ENCODE measurements around the gene USP47.

The USP47 gene

GRCh38 chr11:11967669-11968510 lies 126.1 kb downstream of the USP47 start:
- no peak for DNase-seq (ENCODE audit: low spot score)

DNA sequence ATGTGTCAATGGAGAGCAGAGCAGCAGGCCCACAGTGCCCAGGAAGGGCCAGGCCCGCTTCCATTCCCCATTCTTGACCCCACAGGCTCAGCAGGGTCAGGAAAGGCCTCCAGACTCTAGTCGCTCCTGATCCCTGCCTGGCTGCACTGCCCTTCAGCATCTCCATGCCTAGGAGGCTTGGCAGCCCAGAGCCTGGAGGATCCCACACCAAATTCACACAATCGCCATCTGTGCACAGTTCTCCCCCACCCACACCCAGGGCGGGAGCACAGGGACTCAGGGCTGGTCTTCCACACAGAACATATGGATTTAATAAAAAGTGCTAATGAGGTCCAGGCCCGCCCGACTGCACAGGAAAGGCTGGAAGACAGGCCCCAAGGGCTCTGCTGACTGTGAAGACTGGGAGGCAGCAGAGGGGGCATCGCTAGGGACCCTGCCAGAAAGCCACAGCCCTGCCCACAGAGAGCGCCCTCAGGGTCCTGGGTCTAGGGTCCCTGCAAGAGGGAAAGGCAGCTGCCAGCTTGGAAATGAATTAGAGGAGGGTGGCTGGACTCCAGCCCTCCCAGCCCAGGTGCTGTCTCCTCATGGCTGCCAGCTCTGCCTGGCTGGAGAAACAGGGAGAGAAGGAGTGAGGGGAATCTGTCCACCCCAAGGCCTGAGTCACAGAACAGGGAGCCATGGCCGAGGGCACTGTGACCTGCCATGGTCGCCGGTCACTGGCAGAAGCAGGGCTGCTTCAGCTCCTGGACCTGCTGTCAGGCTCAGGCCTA lies 126.9 kb downstream of the USP47 start:
- DNase-seq (ENCODE audit: low spot score) = no peak

DNA sequence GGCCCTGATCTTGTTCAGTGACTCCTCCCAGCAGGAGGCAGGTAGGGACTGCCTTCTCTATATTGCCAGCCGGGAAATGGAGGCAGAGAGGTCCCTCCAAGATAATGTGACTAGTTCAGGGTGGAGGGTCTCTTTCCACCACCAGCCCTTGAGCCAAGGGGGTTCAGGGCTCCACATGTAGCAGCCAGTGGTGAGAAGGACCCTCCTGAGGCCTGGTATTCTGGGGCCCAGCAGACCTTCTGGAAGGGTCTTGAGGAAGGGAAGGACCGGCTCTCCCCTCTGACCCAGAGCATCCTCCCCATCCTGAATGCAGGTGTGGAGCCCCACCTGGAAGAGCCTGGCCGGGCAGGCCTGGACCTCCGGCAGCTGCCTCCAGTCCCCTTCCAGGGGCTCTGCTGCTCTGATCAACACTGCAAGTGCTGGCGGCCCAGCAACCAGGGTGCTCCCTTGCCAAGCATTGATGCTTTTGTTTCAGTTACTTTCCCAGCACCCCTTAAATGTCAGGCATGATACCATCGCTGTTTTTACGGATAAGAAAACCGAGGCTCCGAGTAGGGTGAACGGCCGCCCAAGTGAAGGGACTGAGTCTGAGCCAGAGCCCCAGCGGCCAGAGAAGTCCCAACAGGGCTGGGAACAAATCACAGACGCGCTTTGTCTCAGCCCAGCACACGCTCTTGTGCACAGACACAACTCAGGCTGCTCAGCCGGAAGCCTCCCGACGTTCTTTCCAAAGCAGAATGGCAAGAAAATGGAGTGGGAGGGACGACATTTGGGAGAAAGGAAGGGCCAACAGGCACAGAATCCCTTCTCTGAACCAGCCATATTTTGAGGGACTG lies 127.8 kb downstream of the USP47 start:
- peak; percentile 63 for DNase-seq (ENCODE audit: low spot score)

DNA sequence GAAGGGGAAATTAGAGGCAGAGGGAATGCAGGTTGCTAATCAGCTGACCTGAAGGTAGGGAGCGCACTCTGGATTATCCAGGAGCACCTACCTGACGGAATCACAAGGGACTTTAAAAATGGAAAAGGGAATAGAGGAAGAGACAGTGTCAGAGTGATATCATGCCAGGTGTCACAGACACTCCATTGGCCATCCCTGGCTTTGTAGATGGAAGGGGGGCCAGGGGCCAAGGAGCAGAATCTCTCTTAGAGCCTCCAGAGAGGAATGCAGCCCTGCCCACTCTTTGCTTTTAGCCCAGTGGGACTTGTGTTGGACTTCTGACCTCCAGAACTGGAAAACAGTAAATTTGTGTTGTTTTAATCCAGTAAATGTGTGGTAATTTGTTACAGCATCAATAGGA lies 128.8 kb downstream of the USP47 start:
- no peak for DNase-seq (ENCODE audit: low spot score)

DNA sequence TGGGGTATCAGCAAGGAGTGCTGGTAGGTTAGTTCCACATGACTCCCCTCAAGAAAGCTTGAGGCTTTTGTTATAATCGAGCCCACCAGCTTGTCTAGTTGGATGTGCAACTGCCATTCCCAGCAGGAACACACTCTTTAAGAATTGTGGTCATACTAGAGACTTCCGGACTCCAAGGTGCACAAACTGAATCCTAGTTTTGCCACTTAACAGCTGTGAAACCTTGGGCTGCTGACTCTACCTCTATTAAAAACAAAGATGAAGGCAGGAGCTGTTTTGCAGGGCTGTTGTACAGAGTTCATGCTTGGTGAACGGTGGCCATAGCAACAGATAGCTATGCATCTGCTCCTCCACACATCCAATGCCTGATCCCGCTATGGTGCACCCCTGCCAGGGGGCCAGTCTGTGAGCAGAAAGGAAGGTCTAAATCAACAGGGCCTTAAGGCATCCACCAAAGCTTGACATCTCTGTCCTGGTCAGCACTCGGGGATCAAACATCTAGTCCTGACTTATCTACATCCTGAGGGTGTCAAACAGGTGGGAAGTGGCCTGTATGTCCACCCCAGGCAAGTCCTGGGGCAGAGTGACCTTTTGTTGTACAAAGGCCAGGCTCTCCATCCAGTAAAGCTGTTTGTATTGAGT lies 130.3 kb downstream of the USP47 start:
- no peak for DNase-seq (ENCODE audit: low spot score)

- DNase-seq (ENCODE audit: low spot score) = no peak
These were observed 131.1 kb downstream of the USP47 start for GRCh38 chr11:11972730-11973341.

DNA sequence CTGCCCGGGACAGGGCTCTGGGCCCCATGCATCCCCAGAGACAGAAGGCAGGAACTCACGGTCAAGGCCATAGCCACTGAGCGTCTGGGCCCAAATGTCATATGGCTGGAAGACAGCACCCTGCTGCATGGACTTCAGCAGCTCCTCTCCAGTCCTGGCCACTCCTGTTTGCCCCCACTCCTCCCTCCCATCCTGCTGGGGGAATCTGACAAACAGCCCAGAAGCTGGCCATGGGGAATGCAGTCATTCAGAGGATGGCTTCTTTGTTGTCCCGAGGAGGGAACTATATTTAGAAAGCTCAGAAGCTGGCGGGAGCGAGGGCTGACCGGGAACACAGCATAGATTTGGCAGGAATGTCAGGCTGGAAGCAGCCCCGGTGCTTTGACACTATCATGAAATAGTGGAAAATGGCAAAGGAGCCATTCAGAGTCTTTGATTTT lies 131.6 kb downstream of the USP47 start:
- peak; percentile 81 for DNase-seq (ENCODE audit: low spot score)

DNA sequence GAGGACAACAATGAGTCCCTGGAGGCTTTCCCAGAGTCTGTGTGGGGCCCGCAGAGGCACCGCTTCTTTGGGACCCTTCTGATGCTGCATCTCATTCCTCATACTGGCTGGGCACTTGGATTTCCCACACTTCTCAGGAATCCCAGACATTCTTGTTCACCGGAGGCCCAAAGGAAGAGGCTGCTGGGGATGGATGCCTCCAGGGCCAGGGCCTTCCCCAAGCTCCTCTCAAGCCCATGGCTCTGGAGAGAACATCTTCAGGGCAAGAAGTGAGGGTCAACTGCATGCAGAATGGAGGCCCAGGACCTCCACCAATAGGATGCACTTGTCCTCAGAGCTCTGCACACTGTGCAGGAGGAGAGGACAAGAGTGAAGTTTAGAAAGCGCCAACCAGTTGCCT lies 132.1 kb downstream of the USP47 start:
- DNase-seq (ENCODE audit: low spot score) = no peak

GRCh38 chr11:11975201-11976092 lies 133.7 kb downstream of the USP47 start:
- no peak for DNase-seq (ENCODE audit: low spot score)

DNA sequence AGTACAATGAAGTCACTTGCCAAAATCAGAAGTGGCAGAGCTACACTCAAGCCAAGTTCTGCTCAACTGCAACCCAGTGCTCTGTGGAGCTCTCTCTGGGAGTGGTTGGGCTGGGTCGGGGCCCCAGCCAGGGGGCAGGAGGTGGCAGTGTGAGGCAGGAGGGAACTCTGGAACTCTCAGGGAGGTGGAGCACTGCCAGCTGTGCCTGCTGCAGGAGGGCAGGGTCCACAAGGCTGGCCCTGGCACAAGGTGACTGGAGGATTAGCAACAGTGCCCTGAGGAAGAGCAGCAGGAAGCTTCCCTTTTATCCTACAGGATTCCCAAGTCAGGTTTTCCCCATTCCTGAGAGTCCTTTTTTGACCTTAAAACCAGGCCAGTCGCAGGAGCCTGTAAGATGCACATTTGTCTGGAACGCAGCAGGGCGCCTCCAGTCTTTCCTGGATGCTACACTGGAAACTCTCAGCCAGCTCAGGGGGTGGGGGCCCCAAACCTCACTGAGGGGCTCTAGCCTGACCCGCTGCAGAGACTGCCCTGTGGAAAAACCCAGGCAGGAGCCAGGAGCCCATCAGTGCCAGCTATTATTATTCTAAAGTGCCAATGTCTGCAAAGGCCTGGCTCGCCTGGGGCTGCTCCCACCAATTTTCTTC lies 134.8 kb downstream of the USP47 start:
- DNase-seq (ENCODE audit: low spot score) = no peak

DNA sequence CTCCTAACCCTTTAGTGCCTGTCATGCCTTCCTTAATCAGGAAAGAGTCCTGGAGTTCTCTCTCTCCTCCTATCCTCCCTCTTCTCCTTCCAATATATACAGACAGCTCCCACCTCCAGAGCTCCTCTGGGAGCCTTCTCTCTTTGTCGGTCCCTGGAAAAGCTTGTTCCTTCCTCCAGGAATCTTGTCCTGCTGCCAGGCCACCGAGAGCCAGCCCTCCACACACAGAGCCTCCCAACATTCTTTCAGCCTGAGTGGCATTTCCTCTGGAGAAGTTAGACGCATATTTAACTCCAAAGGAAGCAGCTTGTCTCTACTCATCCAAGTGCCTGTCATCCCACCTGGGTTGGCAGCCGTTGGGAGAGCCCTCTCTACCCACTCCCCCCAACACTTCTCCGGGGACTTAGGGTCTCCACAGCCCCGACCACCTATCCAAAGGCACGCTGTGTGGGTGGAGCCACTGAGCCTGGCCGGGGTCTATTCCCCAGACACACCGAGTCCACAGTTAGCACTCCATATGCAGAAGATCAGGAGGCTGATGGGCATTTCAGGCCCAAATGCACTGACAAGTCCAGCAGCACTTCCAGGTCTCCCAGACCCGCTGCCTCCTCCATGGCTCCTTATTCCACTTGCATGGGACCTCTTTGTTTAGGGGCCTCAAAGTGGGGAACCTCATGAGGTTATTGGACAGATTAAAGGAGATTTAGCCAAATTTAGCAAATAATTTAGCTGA lies 135.6 kb downstream of the USP47 start:
- no peak for DNase-seq (ENCODE audit: low spot score)

- no peak for DNase-seq (ENCODE audit: low spot score)
These were observed 136.4 kb downstream of the USP47 start for GRCh38 chr11:11978098-11978637.

DNA sequence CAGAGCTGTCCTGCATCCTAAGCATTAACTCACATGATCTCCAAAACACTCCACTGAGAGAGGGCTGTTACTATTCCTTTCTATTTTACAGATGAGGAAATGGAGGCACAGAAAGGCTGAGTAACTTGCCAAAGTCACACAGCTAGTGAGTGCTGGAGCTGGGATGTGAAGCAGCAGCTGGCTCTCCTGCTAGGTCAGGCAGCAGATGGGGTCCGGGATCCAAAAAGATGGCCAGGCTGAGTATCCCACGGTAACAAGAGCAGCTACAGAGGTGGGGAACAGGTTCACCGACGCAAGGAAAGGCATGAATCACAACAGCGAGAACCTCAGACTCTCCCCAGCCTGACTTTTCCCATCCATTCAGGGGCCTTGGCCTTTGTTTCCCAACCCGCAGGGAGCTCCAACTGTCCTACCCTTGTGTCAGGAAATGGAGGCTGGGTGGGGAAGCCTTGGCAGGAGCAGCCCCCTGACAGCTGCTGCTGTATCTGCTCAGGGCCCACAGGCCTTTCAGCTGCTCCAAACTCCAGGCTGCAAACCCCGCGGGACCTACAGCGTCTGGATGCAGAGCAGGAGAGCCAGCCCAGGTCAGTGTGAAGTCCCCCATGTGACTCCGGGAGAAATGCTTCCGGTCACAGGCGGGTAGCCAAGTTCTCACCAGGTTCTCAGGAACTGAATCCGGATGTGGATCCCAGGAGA lies 137.2 kb downstream of the USP47 start:
- no peak for DNase-seq (ENCODE audit: low spot score)

DNA sequence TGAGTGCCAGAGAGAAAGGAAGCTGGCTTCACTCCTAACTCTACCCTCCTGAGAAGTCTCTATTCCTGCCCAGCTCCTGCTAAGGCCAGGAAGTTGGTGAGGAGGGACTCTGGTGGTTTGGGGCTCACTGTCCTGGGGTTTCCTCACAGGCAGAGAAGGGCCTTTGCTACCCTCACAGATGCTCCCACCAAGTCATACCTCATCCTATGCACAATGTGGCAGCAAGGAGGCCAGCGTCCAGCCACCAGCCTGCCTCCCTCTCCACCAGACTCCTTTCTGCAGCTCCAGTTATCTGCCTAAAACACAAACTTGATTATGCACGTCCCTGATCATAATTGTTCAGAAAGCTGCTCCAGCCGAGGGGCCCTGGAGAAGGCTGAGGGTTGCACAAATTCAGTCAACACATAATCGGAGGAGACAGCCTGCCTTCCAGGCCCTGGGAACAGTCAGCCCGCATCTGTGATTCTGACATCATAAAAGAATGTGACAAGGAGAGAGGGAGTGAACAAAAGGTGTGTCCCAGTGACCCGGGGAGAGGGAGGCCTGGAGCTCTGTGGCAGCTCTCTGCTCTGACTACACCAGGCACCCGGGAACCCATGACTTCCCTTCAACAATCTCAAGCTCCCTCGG lies 137.8 kb downstream of the USP47 start:
- no peak for DNase-seq (ENCODE audit: low spot score)

DNA sequence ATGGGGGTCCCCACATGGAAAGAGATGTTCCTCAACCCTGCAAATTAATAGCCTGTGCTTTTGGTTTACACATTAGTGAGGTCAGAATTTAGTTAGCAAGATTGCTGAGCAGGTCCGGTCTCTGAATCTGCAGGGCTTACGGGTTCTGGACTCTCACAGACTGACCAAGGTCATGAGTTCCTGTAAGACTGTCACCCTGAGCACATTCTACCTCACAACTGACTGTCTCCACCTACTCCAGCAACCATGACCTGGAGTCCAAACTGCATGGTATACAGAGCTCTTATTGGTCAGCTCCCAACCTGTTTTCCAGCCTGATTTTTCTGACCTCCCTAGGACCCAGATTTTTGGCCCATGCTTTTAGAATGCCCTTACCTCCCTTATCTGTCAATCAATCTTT lies 138.4 kb downstream of the USP47 start:
- no peak for DNase-seq (ENCODE audit: low spot score)

DNA sequence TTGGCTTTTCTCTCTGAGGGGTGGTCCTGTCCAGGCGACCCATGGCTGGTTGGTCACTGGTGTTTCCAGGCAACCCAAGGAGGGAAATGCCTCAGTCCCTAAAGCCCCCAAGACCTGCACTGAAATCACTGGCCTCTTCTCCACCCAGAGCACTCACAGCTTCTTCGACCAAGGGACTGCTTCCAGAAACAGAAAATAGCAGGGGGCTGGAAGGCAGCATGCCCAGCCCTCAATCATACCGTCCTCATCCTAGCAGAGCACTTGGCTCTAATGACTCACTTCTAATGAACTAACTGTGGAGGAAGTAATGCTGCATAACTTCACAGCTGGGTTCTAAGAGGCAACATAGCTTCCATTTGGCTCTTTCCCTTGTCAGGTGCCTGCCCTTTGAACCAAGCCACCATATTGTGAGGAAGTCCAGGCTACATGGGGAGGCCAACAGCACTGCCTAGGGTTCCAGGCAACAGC lies 139.1 kb downstream of the USP47 start:
- no peak for DNase-seq (ENCODE audit: low spot score)

DNA sequence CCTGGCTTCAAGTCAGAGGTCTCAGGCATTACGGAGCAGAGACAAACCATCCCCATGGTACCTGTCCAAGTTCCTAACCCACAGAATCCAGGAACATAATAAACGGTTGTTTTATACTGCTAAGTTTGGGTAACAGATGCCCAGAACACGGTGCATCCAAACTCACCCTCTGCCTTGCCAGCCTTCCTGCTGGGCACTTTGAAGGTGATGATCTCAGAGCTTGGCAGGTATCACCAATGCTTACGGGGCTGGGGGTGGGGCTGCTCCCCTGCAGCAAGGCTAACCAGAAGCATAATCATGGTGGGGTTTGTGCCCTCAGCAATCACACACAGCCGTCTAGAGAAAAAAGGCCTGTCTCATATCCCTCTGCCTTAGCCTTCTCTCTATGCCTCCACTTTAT lies 139.6 kb downstream of the USP47 start:
- no peak for DNase-seq (ENCODE audit: low spot score)

DNA sequence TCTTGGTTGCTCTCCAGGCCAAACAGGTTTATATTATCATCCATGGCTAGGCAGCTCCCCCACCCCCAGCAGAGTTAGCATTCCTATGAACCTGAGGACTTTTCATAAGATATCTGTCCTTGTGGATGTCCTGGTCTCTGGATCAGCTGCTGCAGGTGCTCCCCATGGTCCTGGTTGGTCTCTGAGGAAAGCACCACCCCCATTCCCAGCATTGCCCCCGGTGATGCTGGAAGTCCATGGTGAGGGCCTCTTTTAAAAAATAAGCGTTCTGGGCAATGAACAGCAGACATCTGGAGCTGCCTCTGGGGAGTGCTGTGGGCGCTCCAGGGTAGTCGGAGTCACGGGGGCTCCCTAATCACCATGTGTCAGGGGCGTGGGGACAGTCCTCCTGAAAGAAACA lies 140.1 kb downstream of the USP47 start:
- no peak for DNase-seq (ENCODE audit: low spot score)
